ENCODE results near the gene SMIM44.

- TF ChIP-seq, protein P1, sequence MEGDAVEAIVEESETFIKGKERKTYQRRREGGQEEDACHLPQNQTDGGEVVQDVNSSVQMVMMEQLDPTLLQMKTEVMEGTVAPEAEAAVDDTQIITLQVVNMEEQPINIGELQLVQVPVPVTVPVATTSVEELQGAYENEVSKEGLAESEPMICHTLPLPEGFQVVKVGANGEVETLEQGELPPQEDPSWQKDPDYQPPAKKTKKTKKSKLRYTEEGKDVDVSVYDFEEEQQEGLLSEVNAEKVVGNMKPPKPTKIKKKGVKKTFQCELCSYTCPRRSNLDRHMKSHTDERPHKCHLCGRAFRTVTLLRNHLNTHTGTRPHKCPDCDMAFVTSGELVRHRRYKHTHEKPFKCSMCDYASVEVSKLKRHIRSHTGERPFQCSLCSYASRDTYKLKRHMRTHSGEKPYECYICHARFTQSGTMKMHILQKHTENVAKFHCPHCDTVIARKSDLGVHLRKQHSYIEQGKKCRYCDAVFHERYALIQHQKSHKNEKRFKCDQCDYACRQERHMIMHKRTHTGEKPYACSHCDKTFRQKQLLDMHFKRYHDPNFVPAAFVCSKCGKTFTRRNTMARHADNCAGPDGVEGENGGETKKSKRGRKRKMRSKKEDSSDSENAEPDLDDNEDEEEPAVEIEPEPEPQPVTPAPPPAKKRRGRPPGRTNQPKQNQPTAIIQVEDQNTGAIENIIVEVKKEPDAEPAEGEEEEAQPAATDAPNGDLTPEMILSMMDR (conservative IDR thresholded peaks at IDR 0.05): no peak
- TF ChIP-seq EZH2 (IDR thresholded peaks at IDR 0.05; ENCODE audit: low read depth): no peak
These were observed 41.0 kb upstream of the SMIM44 start for GRCh38 chr19:3524078-3524842.

All from PC-9 (cell line).